ENCODE measurements around the gene BEST1.

The BEST1 gene

GRCh38 chr11:61916737-61917333 lies 33.3 kb upstream of the BEST1 start:
- no peak for DNase-seq

GRCh38 chr11:61917334-61918109 lies 32.6 kb upstream of the BEST1 start, which contains the start of gene RAB3IL1:
RAB3IL1 (minus strand) TSS chr11:61917566; CDS start chr11:61917367, 199 bp downstream.
- DNase-seq = no peak

- DNase-seq = no peak
Measured at GRCh38 chr11:61918251-61918937, 31.8 kb upstream of the BEST1 start.

- no peak for DNase-seq
Measured at GRCh38 chr11:61918938-61919704, 31.0 kb upstream of the BEST1 start.

GRCh38 chr11:61919705-61920631 lies 30.2 kb upstream of the BEST1 start:
- no peak for DNase-seq

GRCh38 chr11:61921446-61921845 lies 28.7 kb upstream of the BEST1 start:
- no peak for DNase-seq

GRCh38 chr11:61922539-61922938 lies 27.6 kb upstream of the BEST1 start:
- DNase-seq = peak; percentile 37

- DNase-seq = peak; percentile 22
Measured at GRCh38 chr11:61923166-61924063, 26.7 kb upstream of the BEST1 start.

- DNase-seq = no peak
Measured at GRCh38 chr11:61924064-61924455, 26.1 kb upstream of the BEST1 start.

GRCh38 chr11:61925736-61926135 lies 24.4 kb upstream of the BEST1 start:
- no peak for DNase-seq

GRCh38 chr11:61926235-61926634 lies 23.9 kb upstream of the BEST1 start:
- no peak for DNase-seq

- no peak for DNase-seq
Measured at GRCh38 chr11:61927501-61927900, 22.6 kb upstream of the BEST1 start.

GRCh38 chr11:61928606-61929005 lies 21.5 kb upstream of the BEST1 start:
- peak; percentile 30 for DNase-seq

- no peak for DNase-seq
Measured at GRCh38 chr11:61930933-61931332, 19.2 kb upstream of the BEST1 start.

GRCh38 chr11:61935861-61936260 lies 14.3 kb upstream of the BEST1 start:
- no peak for DNase-seq

GRCh38 chr11:61940466-61940865 lies 9.7 kb upstream of the BEST1 start:
- no peak for DNase-seq

GRCh38 chr11:61945191-61945590 lies 5.0 kb upstream of the BEST1 start:
- DNase-seq = no peak

GRCh38 chr11:61946894-61947293 lies 3.3 kb upstream of the BEST1 start:
- no peak for DNase-seq

GRCh38 chr11:61947486-61948210 lies 2.5 kb upstream of the BEST1 start:
- DNase-seq = peak; percentile 81

- no peak for DNase-seq
Measured at GRCh38 chr11:61948505-61948904, 1.6 kb upstream of the BEST1 start.
